WERI-Rb-1 (cell line): ENCODE measurements around the gene ZNF37A.
"Not testable (repeated sequence)": the region's sequence is repeated elsewhere in the genome, so short reads cannot be mapped to it uniquely, and the experiment has no call there.

Experiments used
- DNase-seq: peaks from one replicate; pipeline ENCODE4 v3.0.0-alpha.2; 2020
- H3K27ac ChIP-seq: fragments of 250-450 bp; sonication (Bioruptor Pico); 2 replicates; pipeline ENCODE4 v1.5.1; 2020; ENCODE audit warnings: mild to moderate bottlenecking, moderate library complexity
- H3K27me3 ChIP-seq: fragments of 250-450 bp; sonication (Bioruptor Pico); 2 replicates; pipeline ENCODE4 v1.5.1; 2021; ENCODE audit warnings: mild to moderate bottlenecking, low read depth, moderate library complexity; ENCODE audit not compliant: insufficient read depth, severe bottlenecking
- H3K36me3 ChIP-seq: fragments of 250-450 bp; sonication (Bioruptor Pico); 2 replicates; pipeline ENCODE4 v1.5.1; 2020; ENCODE audit warnings: mild to moderate bottlenecking, moderate library complexity
- H3K4me3 ChIP-seq: 2 replicates; pipeline ENCODE4 v1.5.1; 2011; ENCODE audit warnings: low read depth, mild to moderate bottlenecking, control low read depth, low read length
- H3K9me3 ChIP-seq: fragments of 250-450 bp; sonication (Bioruptor Pico); 2 replicates; pipeline ENCODE4 v1.5.1; 2021; ENCODE audit warnings: mild to moderate bottlenecking, moderate library complexity; ENCODE audit not compliant: severe bottlenecking
- CTCF ChIP-seq: IDR thresholded peaks from 2 replicates; pipeline ENCODE4 v1.5.1; 2011; ENCODE audit warnings: low read depth, mild to moderate bottlenecking, control low read depth, inconsistent platforms, low read length

The ZNF37A gene

GRCh38 chr10:38094158-38094926, at the start of gene ZNF37A:
ZNF37A (plus strand) TSS chr10:38094337; CDS start chr10:38096618, 2,281 bp downstream.
- peak within 1 kb of the TSS; percentile 68 for H3K4me3 ChIP-seq
- no peaks in the 10 kb centered on the region for H3K27me3 ChIP-seq
- no peak for TF ChIP-seq CTCF
- peaks cover 2% of the 10 kb centered on the region for H3K9me3 ChIP-seq
- peaks cover 27% of the 10 kb centered on the region for H3K36me3 ChIP-seq
- peak; percentile 95 for DNase-seq
- peak within 1 kb of the TSS; percentile 87 for H3K27ac ChIP-seq

- H3K4me3 ChIP-seq: no peak overlapping the region
- DNase-seq: no peak
- H3K27ac ChIP-seq: no peak overlapping the region
- no peaks in the 10 kb centered on the region for H3K27me3 ChIP-seq
- no peak for TF ChIP-seq CTCF
- peaks cover 7% of the 10 kb centered on the region for H3K36me3 ChIP-seq
- H3K9me3 ChIP-seq: no peaks in the 10 kb centered on the region
Measured at GRCh38 chr10:38045129-38045528, 49.0 kb upstream of the ZNF37A start.

- no peak for TF ChIP-seq CTCF
- no peak for DNase-seq
- no peak overlapping the region for H3K4me3 ChIP-seq
- H3K27me3 ChIP-seq: no peaks in the 10 kb centered on the region
- no peak overlapping the region for H3K27ac ChIP-seq
- H3K9me3 ChIP-seq: no peaks in the 10 kb centered on the region
- H3K36me3 ChIP-seq: peaks cover 7% of the 10 kb centered on the region
Measured at GRCh38 chr10:38047666-38048065, 46.5 kb upstream of the ZNF37A start.

- TF ChIP-seq CTCF: no peak
- H3K27ac ChIP-seq: no peak overlapping the region
- no peak overlapping the region for H3K4me3 ChIP-seq
- H3K9me3 ChIP-seq: peaks cover 3% of the 10 kb centered on the region
- DNase-seq: no peak
- H3K27me3 ChIP-seq: no peaks in the 10 kb centered on the region
- H3K36me3 ChIP-seq: peaks cover 16% of the 10 kb centered on the region
Measured at GRCh38 chr10:38050212-38050611, 43.9 kb upstream of the ZNF37A start.

GRCh38 chr10:38054361-38054797, 39.8 kb upstream of the ZNF37A start:
- no peak for DNase-seq
- no peak overlapping the region for H3K27ac ChIP-seq

GRCh38 chr10:38055274-38055894, 38.8 kb upstream of the ZNF37A start:
- not testable (repeated sequence) for H3K9me3 ChIP-seq, H3K4me3 ChIP-seq, H3K27me3 ChIP-seq, H3K27ac ChIP-seq, DNase-seq
- H3K36me3 ChIP-seq: peaks cover 28% of the 10 kb centered on the region

More at GRCh38 chr10:38054361-38054797, 39.8 kb upstream of the ZNF37A start:
- no peak for TF ChIP-seq CTCF
- no peaks in the 10 kb centered on the region for H3K27me3 ChIP-seq
- H3K4me3 ChIP-seq: no peak overlapping the region
- peaks cover 28% of the 10 kb centered on the region for H3K36me3 ChIP-seq
- H3K9me3 ChIP-seq: peaks cover 3% of the 10 kb centered on the region

- H3K36me3 ChIP-seq, H3K27ac ChIP-seq, DNase-seq, H3K27me3 ChIP-seq, H3K9me3 ChIP-seq, H3K4me3 ChIP-seq: not testable (repeated sequence)
Measured at GRCh38 chr10:38069663-38070062, 24.5 kb upstream of the ZNF37A start.
